ENCODE results near the gene PBLD.

DNA sequence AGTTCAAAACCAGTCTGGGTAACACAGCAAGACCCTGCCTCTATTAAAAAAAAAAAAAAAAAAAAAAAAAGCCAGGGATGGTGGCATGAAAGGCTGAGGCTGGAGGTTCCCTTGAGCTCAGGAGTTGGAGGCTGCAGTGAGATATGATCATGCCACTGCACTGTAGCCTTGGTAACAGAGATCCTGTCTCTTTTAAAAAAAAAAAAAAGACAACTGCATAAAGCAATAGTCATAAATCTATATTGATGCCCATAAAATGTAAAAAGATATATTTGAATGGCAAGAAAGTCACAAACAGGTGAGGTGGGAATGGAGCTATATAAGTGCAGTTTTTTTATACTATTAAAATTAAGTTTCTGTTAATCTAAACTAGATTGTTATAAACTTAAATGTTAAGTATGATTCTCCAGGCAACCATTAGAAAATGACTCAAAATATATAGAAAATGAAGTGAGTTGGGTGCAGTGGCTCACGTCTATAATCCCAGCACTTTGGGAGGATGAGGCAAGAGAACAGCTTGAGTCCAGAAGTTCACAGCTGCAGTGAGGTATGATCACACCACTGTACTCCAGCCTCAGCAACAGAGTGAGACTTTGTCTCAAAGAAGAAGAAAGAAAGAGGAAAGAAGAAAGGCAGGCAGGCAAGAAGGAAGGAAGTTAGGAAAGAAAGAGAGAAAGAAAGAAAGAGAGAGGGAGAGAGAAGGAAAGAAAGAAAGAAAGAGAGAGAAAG, 14.2 kb downstream of the PBLD start:
- TF ChIP-seq SIN3A (IDR thresholded peaks at IDR 0.05; ENCODE audit: borderline replicate concordance, insufficient read depth, low read depth, low read length) (no peak), POLR2AphosphoS5 (IDR thresholded peaks at IDR 0.05; ENCODE audit: low read depth, low read length) (no peak), TCF7L2 (IDR thresholded peaks at IDR 0.05; ENCODE audit: low read depth, low read length) (no peak)
- TF ChIP-seq, protein P1, sequence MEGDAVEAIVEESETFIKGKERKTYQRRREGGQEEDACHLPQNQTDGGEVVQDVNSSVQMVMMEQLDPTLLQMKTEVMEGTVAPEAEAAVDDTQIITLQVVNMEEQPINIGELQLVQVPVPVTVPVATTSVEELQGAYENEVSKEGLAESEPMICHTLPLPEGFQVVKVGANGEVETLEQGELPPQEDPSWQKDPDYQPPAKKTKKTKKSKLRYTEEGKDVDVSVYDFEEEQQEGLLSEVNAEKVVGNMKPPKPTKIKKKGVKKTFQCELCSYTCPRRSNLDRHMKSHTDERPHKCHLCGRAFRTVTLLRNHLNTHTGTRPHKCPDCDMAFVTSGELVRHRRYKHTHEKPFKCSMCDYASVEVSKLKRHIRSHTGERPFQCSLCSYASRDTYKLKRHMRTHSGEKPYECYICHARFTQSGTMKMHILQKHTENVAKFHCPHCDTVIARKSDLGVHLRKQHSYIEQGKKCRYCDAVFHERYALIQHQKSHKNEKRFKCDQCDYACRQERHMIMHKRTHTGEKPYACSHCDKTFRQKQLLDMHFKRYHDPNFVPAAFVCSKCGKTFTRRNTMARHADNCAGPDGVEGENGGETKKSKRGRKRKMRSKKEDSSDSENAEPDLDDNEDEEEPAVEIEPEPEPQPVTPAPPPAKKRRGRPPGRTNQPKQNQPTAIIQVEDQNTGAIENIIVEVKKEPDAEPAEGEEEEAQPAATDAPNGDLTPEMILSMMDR (IDR thresholded peaks at IDR 0.05): no peak
- TF ChIP-seq, protein P2, sequence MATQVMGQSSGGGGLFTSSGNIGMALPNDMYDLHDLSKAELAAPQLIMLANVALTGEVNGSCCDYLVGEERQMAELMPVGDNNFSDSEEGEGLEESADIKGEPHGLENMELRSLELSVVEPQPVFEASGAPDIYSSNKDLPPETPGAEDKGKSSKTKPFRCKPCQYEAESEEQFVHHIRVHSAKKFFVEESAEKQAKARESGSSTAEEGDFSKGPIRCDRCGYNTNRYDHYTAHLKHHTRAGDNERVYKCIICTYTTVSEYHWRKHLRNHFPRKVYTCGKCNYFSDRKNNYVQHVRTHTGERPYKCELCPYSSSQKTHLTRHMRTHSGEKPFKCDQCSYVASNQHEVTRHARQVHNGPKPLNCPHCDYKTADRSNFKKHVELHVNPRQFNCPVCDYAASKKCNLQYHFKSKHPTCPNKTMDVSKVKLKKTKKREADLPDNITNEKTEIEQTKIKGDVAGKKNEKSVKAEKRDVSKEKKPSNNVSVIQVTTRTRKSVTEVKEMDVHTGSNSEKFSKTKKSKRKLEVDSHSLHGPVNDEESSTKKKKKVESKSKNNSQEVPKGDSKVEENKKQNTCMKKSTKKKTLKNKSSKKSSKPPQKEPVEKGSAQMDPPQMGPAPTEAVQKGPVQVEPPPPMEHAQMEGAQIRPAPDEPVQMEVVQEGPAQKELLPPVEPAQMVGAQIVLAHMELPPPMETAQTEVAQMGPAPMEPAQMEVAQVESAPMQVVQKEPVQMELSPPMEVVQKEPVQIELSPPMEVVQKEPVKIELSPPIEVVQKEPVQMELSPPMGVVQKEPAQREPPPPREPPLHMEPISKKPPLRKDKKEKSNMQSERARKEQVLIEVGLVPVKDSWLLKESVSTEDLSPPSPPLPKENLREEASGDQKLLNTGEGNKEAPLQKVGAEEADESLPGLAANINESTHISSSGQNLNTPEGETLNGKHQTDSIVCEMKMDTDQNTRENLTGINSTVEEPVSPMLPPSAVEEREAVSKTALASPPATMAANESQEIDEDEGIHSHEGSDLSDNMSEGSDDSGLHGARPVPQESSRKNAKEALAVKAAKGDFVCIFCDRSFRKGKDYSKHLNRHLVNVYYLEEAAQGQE (IDR thresholded peaks at IDR 0.05; ENCODE audit: insufficient read depth in 1 of 2, low read depth in 2 of 2, low read length in 1 of 2): no peak

Data from Panc1 (cell line).